HG03060 (cell line): ENCODE measurements around the gene LRRK2.
"Not testable (repeated sequence)": the region's sequence is repeated elsewhere in the genome, so short reads cannot be mapped to it uniquely, and the experiment has no call there.

Experiments
- ATAC-seq: cut with Tn5 transposase; IDR thresholded peaks from one replicate; pipeline ENCODE4 v1.9.1; 2021; ENCODE audit warnings: low read depth, moderate number of reproducible peaks; ENCODE audit not compliant: unreplicated experiment

The LRRK2 gene

GRCh38 chr12:40387279-40387678 lies 162.5 kb downstream of the LRRK2 start:
- not testable (repeated sequence) for ATAC-seq

DNA sequence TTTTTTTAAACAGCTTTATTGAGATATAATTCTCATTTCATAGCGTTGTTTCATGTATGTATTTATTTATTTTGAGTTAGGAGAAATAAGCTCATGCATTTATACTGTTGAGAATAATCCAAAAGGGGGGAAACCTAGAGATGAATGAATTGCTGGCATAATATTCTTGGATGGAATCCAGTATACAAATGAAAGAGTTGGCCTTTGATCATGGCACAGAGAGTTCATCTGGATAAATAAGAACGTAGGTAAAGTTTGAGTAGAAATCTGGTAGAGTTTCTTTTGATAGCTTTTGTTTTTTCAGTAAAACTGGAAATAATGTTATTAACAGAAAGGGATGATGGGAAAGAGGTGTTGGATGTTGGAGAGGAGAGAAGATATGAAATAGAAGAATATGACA lies 166.2 kb downstream of the LRRK2 start:
- ATAC-seq, result no peak

DNA sequence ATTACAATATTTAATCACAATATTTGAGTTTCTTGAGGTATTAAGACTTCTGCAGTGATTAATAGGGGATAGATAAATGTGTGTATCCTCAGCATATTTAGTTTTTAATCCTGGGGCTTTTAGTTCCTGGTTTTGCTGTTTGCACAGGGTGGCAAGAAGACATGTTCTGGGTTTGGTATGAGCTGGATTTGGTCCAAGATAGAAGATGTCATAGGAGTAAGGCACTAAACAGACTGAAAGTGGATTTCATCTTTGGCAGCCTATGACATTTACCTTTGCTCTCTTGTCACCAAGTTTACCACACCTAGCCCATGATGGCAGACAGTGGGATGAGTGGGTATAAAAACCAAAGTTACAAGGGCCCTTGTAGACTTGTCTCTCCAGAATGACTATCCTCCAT lies 168.2 kb downstream of the LRRK2 start:
- ATAC-seq, result no peak

- ATAC-seq, result no peak
Observed at GRCh38 chr12:40399656-40400055, 174.9 kb downstream of the LRRK2 start.

DNA sequence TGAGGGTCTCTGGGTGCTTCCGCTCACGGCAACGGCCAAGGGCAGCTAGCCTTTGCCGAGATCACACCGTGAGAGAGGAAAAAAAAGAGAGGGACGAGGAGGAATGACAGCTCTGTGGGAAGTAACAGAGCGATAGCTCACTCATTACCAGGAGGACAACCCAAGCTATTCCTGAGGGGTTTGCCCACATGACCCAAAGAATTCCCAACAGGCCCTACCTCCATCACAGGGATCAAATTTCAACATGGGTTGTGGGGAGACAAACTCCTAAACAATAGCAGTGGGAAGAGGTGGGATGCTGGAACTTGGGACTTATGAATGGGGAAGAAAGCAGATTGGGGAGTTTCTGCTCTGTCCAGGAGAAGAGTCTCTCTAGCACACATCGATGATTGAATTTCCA lies 180.6 kb downstream of the LRRK2 start:
- ATAC-seq, result no peak
